GM18517 (cell line): ENCODE measurements around the gene MCCD1.

Source experiments
- ATAC-seq: cut with Tn5 transposase; IDR thresholded peaks from one replicate; pipeline ENCODE4 v1.9.1; 2021; ENCODE audit warnings: mild to moderate bottlenecking, moderate library complexity; ENCODE audit not compliant: unreplicated experiment

MCCD1 gene

DNA sequence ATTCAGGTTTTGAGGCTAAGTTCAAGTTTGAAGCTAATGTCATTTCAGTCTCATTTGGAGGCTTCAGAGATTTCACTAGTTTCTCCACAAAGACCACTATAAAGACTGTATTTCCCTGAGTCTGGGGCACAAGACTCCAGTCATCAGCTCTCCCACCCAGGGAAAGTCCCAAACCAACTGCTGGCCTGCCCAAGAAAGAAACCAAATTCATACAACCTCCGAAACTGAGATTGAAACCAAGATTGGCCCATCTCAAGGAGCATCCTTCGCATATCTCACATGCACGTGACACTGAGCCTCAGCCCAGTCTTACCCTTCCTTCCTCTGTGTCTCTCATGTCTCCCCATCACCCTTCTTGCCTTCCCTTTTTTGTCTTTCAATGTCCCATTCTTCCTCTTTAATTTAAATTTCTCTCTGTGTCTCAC is 39.8 kb downstream of the MCCD1 start:
- peak; percentile 77 for ATAC-seq

DNA sequence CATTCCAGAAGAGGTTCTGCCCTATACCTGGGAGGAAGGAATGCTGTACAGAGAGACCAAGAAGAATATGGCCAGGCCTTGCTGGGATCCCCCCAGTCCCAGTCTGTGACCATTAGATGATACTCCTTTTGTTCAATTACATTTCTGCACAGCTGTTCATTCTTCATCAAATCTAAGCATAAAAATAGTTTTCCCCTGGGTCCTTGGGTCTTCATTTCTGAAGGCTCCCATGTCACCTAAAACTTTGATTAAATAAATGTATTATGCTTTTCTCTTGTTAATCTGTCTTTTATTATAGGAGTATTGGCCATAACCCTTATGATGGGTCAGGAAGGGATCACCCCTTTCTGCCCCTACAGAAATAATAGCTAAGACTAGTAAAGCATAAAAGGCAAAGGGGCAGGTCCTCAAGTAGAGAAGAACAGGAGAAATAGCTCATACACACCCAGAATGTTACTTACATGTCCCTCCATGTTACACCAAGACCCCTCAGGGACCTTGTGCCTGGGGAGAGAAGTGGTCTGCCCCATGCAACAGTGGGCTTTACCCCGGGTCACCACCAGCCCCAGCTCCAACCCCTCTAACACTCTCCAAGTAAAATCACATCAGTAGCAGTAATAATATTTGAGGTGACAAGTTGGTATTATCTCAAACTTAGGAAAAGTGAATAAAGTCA is 41.2 kb downstream of the MCCD1 start:
- no peak for ATAC-seq

DNA sequence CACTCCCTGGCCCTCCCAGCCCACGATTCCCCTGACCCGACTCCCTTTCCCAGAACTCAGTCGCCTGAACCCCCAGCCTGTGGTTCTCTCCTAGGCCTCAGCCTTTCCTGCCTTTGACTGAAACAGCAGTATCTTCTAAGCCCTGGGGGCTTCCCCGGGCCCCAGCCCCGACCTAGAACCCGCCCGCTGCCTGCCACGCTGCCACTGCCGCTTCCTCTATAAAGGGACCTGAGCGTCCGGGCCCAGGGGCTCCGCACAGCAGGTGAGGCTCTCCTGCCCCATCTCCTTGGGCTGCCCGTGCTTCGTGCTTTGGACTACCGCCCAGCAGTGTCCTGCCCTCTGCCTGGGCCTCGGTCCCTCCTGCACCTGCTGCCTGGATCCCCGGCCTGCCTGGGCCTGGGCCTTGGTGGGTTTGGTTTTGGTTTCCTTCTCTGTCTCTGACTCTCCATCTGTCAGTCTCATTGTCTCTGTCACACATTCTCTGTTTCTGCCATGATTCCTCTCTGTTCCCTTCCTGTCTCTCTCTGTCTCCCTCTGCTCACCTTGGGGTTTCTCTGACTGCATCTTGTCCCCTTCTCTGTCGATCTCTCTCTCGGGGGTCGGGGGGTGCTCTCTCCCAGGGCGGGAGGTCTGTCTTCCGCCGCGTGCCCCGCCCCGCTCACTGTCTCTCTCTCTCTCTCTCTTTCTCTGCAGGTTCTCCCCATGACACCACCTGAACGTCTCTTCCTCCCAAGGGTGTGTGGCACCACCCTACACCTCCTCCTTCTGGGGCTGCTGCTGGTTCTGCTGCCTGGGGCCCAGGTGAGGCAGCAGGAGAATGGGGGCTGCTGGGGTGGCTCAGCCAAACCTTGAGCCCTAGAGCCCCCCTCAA is 43.5 kb downstream of the MCCD1 start, which contains the start of gene LTA:
LTA (plus strand) TSS at position 249 of the 871 bp plus-strand sequence; CDS start at position 703, 454 bp downstream.
- ATAC-seq, result no peak

DNA sequence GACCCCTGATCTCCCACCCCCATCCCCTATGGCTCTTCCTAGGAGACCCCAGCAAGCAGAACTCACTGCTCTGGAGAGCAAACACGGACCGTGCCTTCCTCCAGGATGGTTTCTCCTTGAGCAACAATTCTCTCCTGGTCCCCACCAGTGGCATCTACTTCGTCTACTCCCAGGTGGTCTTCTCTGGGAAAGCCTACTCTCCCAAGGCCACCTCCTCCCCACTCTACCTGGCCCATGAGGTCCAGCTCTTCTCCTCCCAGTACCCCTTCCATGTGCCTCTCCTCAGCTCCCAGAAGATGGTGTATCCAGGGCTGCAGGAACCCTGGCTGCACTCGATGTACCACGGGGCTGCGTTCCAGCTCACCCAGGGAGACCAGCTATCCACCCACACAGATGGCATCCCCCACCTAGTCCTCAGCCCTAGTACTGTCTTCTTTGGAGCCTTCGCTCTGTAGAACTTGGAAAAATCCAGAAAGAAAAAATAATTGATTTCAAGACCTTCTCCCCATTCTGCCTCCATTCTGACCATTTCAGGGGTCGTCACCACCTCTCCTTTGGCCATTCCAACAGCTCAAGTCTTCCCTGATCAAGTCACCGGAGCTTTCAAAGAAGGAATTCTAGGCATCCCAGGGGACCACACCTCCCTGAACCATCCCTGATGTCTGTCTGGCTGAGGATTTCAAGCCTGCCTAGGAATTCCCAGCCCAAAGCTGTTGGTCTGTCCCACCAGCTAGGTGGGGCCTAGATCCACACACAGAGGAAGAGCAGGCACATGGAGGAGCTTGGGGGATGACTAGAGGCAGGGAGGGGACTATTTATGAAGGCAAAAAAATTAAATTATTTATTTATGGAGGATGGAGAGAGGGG is 44.7 kb downstream of the MCCD1 start:
- ATAC-seq, result no peak

DNA sequence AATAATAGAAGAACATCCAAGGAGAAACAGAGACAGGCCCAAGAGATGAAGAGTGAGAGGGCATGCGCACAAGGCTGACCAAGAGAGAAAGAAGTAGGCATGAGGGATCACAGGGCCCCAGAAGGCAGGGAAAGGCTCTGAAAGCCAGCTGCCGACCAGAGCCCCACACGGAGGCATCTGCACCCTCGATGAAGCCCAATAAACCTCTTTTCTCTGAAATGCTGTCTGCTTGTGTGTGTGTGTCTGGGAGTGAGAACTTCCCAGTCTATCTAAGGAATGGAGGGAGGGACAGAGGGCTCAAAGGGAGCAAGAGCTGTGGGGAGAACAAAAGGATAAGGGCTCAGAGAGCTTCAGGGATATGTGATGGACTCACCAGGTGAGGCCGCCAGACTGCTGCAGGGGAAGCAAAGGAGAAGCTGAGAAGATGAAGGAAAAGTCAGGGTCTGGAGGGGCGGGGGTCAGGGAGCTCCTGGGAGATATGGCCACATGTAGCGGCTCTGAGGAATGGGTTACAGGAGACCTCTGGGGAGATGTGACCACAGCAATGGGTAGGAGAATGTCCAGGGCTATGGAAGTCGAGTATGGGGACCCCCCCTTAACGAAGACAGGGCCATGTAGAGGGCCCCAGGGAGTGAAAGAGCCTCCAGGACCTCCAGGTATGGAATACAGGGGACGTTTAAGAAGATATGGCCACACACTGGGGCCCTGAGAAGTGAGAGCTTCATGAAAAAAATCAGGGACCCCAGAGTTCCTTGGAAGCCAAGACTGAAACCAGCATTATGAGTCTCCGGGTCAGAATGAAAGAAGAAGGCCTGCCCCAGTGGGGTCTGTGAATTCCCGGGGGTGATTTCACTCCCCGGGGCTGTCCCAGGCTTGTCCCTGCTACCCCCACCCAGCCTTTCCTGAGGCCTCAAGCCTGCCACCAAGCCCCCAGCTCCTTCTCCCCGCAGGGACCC is 45.6 kb downstream of the MCCD1 start:
- no peak for ATAC-seq

DNA sequence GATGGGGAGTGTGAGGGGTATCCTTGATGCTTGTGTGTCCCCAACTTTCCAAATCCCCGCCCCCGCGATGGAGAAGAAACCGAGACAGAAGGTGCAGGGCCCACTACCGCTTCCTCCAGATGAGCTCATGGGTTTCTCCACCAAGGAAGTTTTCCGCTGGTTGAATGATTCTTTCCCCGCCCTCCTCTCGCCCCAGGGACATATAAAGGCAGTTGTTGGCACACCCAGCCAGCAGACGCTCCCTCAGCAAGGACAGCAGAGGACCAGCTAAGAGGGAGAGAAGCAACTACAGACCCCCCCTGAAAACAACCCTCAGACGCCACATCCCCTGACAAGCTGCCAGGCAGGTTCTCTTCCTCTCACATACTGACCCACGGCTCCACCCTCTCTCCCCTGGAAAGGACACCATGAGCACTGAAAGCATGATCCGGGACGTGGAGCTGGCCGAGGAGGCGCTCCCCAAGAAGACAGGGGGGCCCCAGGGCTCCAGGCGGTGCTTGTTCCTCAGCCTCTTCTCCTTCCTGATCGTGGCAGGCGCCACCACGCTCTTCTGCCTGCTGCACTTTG is 46.7 kb downstream of the MCCD1 start, which contains the start of gene TNF:
TNF (plus strand) TSS at position 231 of the 567 bp plus-strand sequence; CDS start at position 408, 177 bp downstream.
- no peak for ATAC-seq

DNA sequence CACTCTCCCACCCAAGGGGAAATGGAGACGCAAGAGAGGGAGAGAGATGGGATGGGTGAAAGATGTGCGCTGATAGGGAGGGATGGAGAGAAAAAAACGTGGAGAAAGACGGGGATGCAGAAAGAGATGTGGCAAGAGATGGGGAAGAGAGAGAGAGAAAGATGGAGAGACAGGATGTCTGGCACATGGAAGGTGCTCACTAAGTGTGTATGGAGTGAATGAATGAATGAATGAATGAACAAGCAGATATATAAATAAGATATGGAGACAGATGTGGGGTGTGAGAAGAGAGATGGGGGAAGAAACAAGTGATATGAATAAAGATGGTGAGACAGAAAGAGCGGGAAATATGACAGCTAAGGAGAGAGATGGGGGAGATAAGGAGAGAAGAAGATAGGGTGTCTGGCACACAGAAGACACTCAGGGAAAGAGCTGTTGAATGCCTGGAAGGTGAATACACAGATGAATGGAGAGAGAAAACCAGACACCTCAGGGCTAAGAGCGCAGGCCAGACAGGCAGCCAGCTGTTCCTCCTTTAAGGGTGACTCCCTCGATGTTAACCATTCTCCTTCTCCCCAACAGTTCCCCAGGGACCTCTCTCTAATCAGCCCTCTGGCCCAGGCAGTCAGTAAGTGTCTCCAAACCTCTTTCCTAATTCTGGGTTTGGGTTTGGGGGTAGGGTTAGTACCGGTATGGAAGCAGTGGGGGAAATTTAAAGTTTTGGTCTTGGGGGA is 47.4 kb downstream of the MCCD1 start:
- no peak for ATAC-seq

DNA sequence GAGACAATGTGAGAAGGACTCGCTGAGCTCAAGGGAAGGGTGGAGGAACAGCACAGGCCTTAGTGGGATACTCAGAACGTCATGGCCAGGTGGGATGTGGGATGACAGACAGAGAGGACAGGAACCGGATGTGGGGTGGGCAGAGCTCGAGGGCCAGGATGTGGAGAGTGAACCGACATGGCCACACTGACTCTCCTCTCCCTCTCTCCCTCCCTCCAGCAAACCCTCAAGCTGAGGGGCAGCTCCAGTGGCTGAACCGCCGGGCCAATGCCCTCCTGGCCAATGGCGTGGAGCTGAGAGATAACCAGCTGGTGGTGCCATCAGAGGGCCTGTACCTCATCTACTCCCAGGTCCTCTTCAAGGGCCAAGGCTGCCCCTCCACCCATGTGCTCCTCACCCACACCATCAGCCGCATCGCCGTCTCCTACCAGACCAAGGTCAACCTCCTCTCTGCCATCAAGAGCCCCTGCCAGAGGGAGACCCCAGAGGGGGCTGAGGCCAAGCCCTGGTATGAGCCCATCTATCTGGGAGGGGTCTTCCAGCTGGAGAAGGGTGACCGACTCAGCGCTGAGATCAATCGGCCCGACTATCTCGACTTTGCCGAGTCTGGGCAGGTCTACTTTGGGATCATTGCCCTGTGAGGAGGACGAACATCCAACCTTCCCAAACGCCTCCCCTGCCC is 48.3 kb downstream of the MCCD1 start:
- no peak for ATAC-seq

DNA sequence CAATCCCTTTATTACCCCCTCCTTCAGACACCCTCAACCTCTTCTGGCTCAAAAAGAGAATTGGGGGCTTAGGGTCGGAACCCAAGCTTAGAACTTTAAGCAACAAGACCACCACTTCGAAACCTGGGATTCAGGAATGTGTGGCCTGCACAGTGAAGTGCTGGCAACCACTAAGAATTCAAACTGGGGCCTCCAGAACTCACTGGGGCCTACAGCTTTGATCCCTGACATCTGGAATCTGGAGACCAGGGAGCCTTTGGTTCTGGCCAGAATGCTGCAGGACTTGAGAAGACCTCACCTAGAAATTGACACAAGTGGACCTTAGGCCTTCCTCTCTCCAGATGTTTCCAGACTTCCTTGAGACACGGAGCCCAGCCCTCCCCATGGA is 48.8 kb downstream of the MCCD1 start:
- ATAC-seq, result no peak

DNA sequence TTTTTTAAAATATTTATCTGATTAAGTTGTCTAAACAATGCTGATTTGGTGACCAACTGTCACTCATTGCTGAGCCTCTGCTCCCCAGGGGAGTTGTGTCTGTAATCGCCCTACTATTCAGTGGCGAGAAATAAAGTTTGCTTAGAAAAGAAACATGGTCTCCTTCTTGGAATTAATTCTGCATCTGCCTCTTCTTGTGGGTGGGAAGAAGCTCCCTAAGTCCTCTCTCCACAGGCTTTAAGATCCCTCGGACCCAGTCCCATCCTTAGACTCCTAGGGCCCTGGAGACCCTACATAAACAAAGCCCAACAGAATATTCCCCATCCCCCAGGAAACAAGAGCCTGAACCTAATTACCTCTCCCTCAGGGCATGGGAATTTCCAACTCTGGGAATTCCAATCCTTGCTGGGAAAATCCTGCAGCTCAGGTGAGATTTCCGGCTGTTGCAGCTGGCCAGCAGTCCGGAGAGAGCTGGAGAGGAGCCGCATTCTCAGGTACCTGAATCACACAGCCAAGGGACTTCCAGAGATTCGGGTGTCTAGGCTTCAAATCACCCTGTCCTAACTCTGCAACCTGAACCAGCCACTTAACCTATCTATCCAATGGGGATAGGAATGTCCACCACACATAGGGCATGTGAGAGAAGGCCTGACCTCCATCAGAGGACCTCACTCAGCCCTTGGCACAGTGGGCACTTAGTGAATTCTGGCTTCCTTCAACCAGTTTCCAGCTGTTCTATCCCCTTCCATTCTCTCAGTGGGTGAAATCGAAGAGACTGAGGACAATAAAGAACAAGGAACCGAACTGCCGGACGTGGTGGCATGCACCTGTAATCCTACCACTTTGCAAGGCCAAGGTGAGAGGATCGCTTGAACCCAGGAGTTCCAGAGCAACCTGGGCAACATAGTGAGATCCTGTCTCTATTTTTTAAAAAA is 49.7 kb downstream of the MCCD1 start:
- ATAC-seq, result no peak

DNA sequence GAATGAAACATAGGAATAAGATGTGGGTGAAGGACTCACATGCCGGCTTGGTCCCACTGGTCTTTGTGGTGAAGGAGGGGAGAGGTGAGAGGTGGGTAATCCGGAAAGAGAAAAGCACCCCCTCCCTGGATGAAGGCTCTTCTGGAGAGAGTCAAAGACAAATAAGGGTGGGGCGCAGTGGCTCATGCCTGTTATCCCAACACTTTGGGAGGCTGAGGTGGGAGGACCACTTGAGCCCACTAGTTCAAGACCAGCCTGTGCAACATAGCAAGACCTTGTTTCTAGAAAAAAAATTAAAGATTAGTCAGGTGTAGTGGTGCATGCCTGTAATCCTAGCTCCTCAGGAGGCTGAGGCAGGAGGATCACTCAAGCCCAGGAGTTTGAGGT is 50.4 kb downstream of the MCCD1 start:
- ATAC-seq, result no peak
